Measurements from ENCODE around the gene SLC2A5.
A peak's percentile ranks its signal among the peaks of the same experiment; 100 is the strongest.

Gene SLC2A5

DNA sequence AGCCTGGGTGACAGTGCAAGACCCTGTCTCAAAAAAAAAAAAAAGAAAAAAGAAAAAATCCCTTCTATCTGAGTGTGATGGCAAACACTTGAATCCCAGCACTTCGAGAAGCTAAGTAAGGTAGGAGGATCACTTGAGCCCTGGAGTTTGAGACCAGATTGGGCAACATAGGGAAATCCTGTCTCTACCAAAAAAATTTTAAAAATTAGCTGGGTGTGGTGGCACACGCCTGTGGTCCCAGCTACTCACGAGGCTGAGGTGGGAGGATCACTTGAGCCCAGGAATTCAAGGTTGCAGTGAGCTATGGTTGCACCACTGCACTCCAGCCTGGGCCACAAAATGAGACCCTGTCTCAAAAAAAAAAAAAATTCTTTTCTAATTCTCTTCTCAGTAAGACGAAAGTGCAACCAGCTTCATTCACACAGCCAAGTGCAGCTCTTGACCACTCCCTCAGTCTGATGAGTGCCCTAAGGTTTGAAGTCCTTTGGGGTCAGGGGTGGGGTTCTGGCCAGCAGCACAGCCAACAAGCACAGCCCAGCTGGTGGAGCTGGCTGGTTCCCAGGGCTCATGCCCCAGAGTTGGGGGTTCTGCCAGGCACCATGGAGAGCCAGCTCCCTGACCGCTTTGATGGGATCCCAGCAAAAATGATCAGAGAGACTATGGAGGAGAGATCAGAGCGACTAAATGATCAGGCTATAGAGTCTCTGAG lies 8.0 kb downstream of the SLC2A5 start:
- Histone ChIP-seq H3K4me3 (replicated peaks; ENCODE audit: insufficient read depth, low read length) (no peak overlapping the region), H3K27me3 (ENCODE audit: insufficient read depth, poor library complexity, severe bottlenecking) (no peaks in the 10 kb centered on the region), H3K27ac (replicated peaks) (no peak overlapping the region; the same call in 1 of the 2 replicates)
- TF ChIP-seq GABPA (IDR thresholded peaks at IDR 0.05; ENCODE audit: low read depth) (no peak), POLR2AphosphoS5 (IDR thresholded peaks at IDR 0.05; ENCODE audit: low read depth) (no peak), SPI1 (IDR thresholded peaks at IDR 0.05; ENCODE audit: borderline replicate concordance, low read depth) (no peak)
- TF ChIP-seq, protein P1, sequence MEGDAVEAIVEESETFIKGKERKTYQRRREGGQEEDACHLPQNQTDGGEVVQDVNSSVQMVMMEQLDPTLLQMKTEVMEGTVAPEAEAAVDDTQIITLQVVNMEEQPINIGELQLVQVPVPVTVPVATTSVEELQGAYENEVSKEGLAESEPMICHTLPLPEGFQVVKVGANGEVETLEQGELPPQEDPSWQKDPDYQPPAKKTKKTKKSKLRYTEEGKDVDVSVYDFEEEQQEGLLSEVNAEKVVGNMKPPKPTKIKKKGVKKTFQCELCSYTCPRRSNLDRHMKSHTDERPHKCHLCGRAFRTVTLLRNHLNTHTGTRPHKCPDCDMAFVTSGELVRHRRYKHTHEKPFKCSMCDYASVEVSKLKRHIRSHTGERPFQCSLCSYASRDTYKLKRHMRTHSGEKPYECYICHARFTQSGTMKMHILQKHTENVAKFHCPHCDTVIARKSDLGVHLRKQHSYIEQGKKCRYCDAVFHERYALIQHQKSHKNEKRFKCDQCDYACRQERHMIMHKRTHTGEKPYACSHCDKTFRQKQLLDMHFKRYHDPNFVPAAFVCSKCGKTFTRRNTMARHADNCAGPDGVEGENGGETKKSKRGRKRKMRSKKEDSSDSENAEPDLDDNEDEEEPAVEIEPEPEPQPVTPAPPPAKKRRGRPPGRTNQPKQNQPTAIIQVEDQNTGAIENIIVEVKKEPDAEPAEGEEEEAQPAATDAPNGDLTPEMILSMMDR (IDR thresholded peaks at IDR 0.05; ENCODE audit: insufficient read depth, low read length) = no peak
- TF ChIP-seq, protein P2, sequence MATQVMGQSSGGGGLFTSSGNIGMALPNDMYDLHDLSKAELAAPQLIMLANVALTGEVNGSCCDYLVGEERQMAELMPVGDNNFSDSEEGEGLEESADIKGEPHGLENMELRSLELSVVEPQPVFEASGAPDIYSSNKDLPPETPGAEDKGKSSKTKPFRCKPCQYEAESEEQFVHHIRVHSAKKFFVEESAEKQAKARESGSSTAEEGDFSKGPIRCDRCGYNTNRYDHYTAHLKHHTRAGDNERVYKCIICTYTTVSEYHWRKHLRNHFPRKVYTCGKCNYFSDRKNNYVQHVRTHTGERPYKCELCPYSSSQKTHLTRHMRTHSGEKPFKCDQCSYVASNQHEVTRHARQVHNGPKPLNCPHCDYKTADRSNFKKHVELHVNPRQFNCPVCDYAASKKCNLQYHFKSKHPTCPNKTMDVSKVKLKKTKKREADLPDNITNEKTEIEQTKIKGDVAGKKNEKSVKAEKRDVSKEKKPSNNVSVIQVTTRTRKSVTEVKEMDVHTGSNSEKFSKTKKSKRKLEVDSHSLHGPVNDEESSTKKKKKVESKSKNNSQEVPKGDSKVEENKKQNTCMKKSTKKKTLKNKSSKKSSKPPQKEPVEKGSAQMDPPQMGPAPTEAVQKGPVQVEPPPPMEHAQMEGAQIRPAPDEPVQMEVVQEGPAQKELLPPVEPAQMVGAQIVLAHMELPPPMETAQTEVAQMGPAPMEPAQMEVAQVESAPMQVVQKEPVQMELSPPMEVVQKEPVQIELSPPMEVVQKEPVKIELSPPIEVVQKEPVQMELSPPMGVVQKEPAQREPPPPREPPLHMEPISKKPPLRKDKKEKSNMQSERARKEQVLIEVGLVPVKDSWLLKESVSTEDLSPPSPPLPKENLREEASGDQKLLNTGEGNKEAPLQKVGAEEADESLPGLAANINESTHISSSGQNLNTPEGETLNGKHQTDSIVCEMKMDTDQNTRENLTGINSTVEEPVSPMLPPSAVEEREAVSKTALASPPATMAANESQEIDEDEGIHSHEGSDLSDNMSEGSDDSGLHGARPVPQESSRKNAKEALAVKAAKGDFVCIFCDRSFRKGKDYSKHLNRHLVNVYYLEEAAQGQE (IDR thresholded peaks at IDR 0.05; ENCODE audit: insufficient replicate concordance, low read depth) = no peak
- DNase-seq (ENCODE audit: low read depth in 1 of 2, low spot score in 1 of 2) = no peak

DNA sequence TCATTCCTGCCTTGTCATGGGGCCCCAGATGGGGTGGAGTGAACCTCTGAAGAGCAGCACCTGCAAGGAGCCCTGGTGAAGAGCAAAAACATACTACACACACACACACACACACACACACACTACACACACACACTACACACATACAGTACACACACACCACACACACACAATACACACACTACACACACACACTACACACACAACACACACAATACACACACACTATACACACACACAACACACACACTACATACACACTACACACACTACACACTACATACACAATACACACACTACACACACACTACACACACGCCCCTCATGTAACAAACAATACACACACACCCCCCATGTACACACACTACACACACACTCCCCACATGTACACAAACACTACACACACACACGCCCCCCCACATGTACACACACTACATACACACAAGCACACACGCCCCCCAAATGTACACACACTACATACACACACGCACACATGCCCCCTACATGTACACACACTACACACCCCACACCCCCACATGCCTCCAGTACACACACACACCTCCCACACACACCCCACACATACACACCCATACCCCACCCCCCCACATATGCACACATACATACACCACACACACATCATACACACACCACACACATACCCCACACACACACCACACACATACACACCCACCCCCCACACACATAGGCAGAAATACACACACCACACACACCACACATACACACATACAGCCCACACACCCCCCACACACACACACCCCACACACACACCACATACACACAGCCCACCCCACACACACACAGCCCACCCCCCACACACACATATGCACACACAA lies 9.3 kb downstream of the SLC2A5 start:
- no peak overlapping the region for H3K4me3 ChIP-seq (replicated peaks; ENCODE audit: insufficient read depth, low read length)
- no peaks in the 10 kb centered on the region for H3K27me3 ChIP-seq (ENCODE audit: insufficient read depth, poor library complexity, severe bottlenecking)
- H3K27ac ChIP-seq (replicated peaks) = peak overlapping the region; percentile 28; the same call in 1 of the 2 replicates
- TF ChIP-seq, protein P1 (IDR thresholded peaks at IDR 0.05; ENCODE audit: insufficient read depth, low read length) = no peak
- no peak for TF ChIP-seq SPI1 (IDR thresholded peaks at IDR 0.05; ENCODE audit: borderline replicate concordance, low read depth)
- TF ChIP-seq, protein P2 (IDR thresholded peaks at IDR 0.05; ENCODE audit: insufficient replicate concordance, low read depth) = no peak
- TF ChIP-seq GABPA (IDR thresholded peaks at IDR 0.05; ENCODE audit: low read depth) = no peak
- no peak for TF ChIP-seq POLR2AphosphoS5 (IDR thresholded peaks at IDR 0.05; ENCODE audit: low read depth)
- no peak for DNase-seq (ENCODE audit: low read depth in 1 of 2, low spot score in 1 of 2)

DNA sequence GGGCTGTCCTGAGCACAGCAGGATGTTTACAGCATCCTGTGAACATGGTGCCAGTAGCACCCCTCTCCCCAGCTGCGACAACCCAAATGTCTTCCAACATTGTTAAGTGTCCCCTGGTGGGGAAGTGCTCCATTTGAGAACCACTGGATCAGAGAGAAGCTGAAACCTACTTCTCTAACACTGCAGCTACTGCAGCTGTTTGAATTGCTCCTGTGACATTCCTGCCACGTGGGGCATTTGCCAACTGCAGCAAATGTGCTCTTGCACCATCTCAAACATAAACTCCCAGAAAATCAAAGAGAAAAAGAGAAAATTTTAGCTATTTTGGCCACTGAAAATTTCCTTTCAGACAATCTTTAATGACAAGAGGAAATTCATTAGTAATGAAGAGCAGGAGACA lies 11.0 kb downstream of the SLC2A5 start:
- no peaks in the 10 kb centered on the region for H3K27me3 ChIP-seq (ENCODE audit: insufficient read depth, poor library complexity, severe bottlenecking)
- peak overlapping the region; percentile 45 for H3K27ac ChIP-seq (replicated peaks)
- TF ChIP-seq GABPA (IDR thresholded peaks at IDR 0.05; ENCODE audit: low read depth) (no peak), SPI1 (IDR thresholded peaks at IDR 0.05; ENCODE audit: borderline replicate concordance, low read depth) (peak; percentile 59)
- peak in 1 of 2 experiments; percentile 30 for DNase-seq (ENCODE audit: low read depth in 1 of 2, low spot score in 1 of 2)
- H3K4me3 ChIP-seq (replicated peaks; ENCODE audit: insufficient read depth, low read length) = no peak overlapping the region

DNA sequence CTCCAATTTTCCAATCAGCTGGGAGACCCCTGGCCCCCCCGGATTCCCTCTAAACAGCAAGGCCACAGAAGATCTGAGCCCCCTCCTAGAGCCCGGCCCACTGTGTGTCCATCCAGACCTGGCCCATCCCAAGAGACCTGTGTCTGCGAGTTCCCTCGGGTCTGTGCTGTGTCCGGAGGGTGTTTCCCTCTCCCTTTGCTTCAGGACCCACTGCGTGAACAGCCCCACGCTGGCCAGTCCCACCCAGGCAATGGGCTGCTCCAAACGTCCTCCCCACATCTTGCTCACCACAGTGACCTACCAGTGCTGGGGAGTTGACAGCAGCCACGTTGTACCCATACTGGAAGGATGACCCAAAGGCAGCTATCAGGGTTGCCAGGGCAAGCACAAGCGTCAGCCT lies 11.6 kb downstream of the SLC2A5 start:
- Histone ChIP-seq H3K4me3 (replicated peaks; ENCODE audit: insufficient read depth, low read length) (no peak overlapping the region), H3K27ac (replicated peaks) (no peak overlapping the region), H3K27me3 (ENCODE audit: insufficient read depth, poor library complexity, severe bottlenecking) (no peaks in the 10 kb centered on the region)
- TF ChIP-seq GABPA (IDR thresholded peaks at IDR 0.05; ENCODE audit: low read depth) (no peak), SPI1 (IDR thresholded peaks at IDR 0.05; ENCODE audit: borderline replicate concordance, low read depth) (no peak), POLR2AphosphoS5 (IDR thresholded peaks at IDR 0.05; ENCODE audit: low read depth) (no peak)
- TF ChIP-seq, protein P2 (IDR thresholded peaks at IDR 0.05; ENCODE audit: insufficient replicate concordance, low read depth) = no peak
- TF ChIP-seq, protein P1 (IDR thresholded peaks at IDR 0.05; ENCODE audit: insufficient read depth, low read length) = no peak
- no peak for DNase-seq (ENCODE audit: low read depth in 1 of 2, low spot score in 1 of 2)

Data from HL-60 (cell line).